GM15510 (cell line): Measurements from ENCODE around the gene EIF1AX.

ENCODE experiments used
- POLR2A ChIP-seq: IDR thresholded peaks from 3 replicates; pipeline ENCODE4 v1.6.1; 2011; ENCODE audit warnings: borderline replicate concordance; ENCODE audit not compliant: insufficient read length; ENCODE audit errors: extremely low read depth

Gene EIF1AX, protein sequence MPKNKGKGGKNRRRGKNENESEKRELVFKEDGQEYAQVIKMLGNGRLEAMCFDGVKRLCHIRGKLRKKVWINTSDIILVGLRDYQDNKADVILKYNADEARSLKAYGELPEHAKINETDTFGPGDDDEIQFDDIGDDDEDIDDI

GRCh38 chrX:20141281-20142220, at the start of gene EIF1AX:
Gene EIF1AX (minus strand): TSS chrX:20141838. CDS start chrX:20141640, 198 bp downstream.
- TF ChIP-seq POLR2A, result peak; percentile 77

DNA sequence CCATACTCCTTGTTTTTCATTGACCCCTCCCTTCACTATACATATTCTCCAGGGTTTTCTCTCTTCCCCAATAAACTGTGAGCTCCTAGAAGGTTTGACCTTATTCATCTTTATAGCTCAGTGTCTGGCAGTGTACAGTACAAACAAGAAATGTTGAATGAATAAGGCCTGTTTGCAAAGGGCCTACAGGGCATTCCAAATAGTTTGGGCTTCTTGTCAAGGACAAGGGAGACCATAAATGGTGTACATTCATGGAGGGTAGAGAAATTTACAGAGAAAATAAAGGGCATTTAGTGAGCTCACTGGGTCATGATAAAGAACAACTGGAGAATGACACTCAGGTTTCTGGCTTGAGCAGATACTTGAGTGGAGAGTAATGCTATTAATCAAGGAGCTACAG, 47.5 kb upstream of the EIF1AX start:
- no peak for TF ChIP-seq POLR2A

DNA sequence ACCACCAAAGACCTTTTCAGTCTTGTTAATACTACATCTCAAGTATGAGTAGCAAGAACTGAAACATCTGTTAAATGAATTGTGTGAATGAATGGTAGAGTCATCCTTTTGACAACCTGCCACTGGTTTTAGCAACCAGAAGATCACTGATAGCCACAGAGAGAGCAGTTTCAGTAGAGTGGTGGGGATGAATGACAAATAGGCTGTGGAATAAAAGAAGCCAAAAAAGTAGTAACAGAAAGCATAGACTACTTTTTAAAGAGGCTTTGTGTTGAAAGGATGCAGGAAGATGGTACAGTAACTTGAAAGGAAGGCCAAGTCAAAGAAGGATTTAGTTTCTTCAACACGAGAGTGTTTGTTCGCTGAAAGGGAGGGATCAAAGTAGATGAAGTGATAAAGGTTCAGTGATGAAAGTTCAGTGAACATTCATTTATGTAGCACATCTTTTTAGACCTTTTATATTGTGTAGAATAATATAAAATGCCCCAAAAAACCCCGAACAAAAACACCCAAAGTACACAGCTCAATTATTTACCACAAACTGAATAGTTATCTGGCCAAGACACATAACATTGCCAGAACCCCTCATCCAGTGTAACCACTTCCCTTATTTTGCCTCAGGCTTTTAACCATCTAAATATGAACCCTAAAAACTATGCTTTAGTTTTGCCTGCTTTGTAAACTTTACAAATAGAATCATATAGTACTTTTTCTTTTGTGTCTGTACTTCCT, 40.1 kb upstream of the EIF1AX start:
- no peak for TF ChIP-seq POLR2A

GRCh38 chrX:20177093-20177492, 35.5 kb upstream of the EIF1AX start:
- no peak for TF ChIP-seq POLR2A

DNA sequence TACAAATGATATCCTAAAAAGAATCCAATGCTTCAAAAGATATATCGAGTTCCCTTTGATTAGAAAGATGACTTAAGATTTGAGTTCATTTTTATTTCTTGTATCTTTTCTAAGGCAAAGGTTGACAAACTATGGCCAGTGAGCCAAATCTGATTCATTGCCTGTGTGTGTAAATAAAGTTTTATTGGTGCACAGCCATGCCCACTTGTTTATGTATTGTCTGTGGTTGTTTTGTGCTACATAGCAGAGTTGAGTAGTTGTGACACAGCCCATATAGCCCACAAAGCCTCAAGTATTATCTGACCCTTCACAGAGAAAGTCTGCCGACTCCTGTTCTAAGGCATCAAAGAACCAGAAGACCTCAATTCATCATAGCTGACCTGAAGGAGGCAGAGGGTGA, 32.2 kb upstream of the EIF1AX start:
- no peak for TF ChIP-seq POLR2A

DNA sequence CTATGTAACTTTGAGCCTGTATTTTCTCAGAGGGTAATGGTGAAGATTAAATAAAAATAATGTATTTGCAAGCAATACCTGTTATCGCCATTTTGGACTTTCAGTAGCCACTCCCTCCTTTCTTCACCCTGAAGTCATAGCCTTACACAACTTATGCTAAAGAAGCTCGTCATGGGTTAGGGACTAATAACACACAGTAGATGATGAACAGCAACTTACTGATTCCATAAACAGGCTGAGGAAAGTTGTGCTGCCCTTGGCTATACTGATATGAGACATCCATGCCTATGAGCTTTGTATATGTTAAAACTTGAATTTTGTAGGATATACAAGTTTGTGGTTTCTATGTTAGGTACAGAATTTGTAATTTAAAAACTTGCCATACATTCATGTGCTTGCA, 31.7 kb upstream of the EIF1AX start:
- TF ChIP-seq POLR2A, result no peak

- no peak for TF ChIP-seq POLR2A
Measured at GRCh38 chrX:20171887-20172286, 30.2 kb upstream of the EIF1AX start.

- TF ChIP-seq POLR2A, result no peak
Measured at GRCh38 chrX:20159797-20160385, 18.3 kb upstream of the EIF1AX start.

DNA sequence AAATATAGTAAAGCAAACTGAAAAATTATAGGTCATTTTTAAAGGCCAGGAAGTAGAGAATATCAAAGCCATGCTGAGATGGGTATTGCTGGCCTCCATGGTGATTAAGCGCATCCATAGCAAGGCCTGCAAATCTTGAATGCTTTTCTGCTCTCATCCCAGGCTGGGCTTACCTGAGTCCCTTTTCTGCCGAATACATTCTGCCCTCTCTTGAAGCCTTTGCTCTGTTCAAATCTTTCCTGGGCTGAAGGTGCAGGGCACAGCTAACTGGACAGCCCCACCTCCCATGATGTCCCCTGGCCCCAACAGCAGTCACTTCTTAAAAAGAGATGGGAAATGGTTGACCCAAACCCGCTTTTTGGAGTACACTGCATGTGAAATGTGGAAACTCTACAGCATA, 10.1 kb upstream of the EIF1AX start:
- TF ChIP-seq POLR2A, result no peak

DNA sequence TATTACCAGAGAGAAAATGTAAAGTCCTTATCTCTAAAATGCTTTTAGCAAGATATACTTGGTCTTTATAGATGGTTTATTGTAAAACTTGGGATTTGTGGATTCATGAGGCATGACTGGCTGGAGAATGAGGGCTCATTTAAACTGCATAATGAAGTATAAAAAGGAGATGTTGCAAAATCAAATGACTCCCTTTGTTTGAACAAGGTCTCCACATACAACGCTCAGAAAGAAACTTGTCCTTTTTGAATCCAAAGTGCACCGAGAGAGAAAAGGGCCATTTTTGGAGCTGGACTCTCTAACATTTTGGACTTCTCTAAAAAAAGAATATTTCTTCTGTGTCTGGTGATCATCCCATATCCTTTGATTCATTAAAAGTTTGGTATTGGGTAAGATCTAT, 7.7 kb upstream of the EIF1AX start:
- no peak for TF ChIP-seq POLR2A

GRCh38 chrX:20147561-20147960, 5.9 kb upstream of the EIF1AX start:
- no peak for TF ChIP-seq POLR2A

- no peak for TF ChIP-seq POLR2A
Measured at GRCh38 chrX:20144491-20144890, 2.9 kb upstream of the EIF1AX start.

- no peak for TF ChIP-seq POLR2A
Measured at GRCh38 chrX:20143561-20143960, 1.9 kb upstream of the EIF1AX start.

DNA sequence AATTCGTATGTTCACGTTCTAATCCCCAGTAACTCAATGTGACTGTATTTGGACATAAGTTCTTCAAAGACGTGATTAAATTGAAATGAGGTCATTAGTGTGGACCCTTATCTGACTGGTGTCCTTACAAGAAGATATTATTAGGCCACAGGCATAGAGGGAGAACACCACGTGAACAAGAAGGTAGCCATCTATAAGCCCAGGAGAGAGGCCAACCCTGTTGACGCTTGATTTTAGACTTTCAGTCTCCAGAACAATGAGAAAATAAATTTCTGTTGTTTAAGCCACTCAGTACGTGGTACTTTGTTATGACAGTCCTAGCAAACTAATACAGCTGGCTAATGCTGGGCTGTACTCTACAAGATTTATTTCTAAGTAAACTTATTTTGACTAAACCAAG, 1.5 kb upstream of the EIF1AX start:
- TF ChIP-seq POLR2A, result no peak

GRCh38 chrX:20140420-20140819, 1.2 kb downstream of the EIF1AX start:
- TF ChIP-seq POLR2A, result no peak
